Caco-2 (cell line): ENCODE results near the gene IFI30. TPM values are rescaled to one million over a fixed set of nuclear protein-coding genes. Genes with fewer than 3 reads are reported as not detected.

Source experiments
- BruUV-seq: library from RNA; stranded (reverse); fragments of 400-500 nt; replicated peaks from 2 replicates; lab custom pipeline; 2021; lab: Mats Ljungman, UMichigan
- CTCF ChIA-PET: fragments of 300-600 bp; sonication (Branson Sonifier 250); formaldehyde crosslinking; loops from one replicate; lab custom pipeline; 2022; ENCODE audit warnings: antibody characterized with exemption; lab: Charles Lee
- POLR2A ChIA-PET: fragments of 300-600 bp; sonication (Branson Sonifier 250); formaldehyde crosslinking; loops from one replicate; lab custom pipeline; 2022; ENCODE audit warnings: antibody characterized with exemption; lab: Charles Lee
- DNase-seq, 2 experiments: peaks; one replicate each; pipeline versions ENCODE4 v3.0.0 to v3.0.0-alpha.2; 2020 to 2022
- H3K27me3 ChIP-seq: replicated peaks from 2 replicates; pipeline ENCODE4 v1.6.0; 2011; ENCODE audit warnings: low read length; ENCODE audit not compliant: control insufficient read depth, insufficient read depth
- H3K36me3 ChIP-seq: 2 replicates; pipeline ENCODE4 v1.5.1; 2011; ENCODE audit warnings: low read length; ENCODE audit not compliant: control insufficient read depth, insufficient read depth
- H3K4me1 ChIP-seq: fragments of 250-450 bp; sonication (Bioruptor Pico); 2 replicates; pipeline ENCODE4 v1.5.1; 2020; ENCODE audit warnings: mild to moderate bottlenecking
- H3K4me3 ChIP-seq: 2 replicates; pipeline ENCODE4 v1.5.1; 2011; ENCODE audit warnings: low read depth, mild to moderate bottlenecking, control low read depth, low read length
- H3K9me3 ChIP-seq: fragments of 250-450 bp; sonication (Bioruptor Pico); 2 replicates; pipeline ENCODE4 v1.5.1; 2020; ENCODE audit warnings: mild to moderate bottlenecking, moderate library complexity
- H3K27ac Mint-ChIP-seq: one replicate; pipeline ENCODE4 v1.8.0; 2022; ENCODE audit warnings: mixed read lengths; ENCODE audit not compliant: unreplicated experiment
- H3K27me3 Mint-ChIP-seq: one replicate; pipeline ENCODE4 v1.8.0; 2022; ENCODE audit warnings: mixed read lengths; ENCODE audit not compliant: insufficient read depth, unreplicated experiment
- H3K36me3 Mint-ChIP-seq: one replicate; pipeline ENCODE4 v1.8.0; 2022; ENCODE audit warnings: mild to moderate bottlenecking, mixed read lengths; ENCODE audit not compliant: insufficient read depth, unreplicated experiment
- H3K4me1 Mint-ChIP-seq: one replicate; pipeline ENCODE4 v1.8.0; 2022; ENCODE audit warnings: low read depth, mixed read lengths; ENCODE audit not compliant: unreplicated experiment
- H3K4me3 Mint-ChIP-seq: one replicate; pipeline ENCODE4 v1.8.0; 2022; ENCODE audit warnings: mild to moderate bottlenecking, moderate library complexity, mixed read lengths; ENCODE audit not compliant: unreplicated experiment
- H3K9me3 Mint-ChIP-seq: one replicate; pipeline ENCODE4 v1.8.0; 2022; ENCODE audit warnings: mixed read lengths; ENCODE audit not compliant: unreplicated experiment
- CTCF ChIP-seq, 2 experiments: fragments of 200-600 bp in 1 of 2; IDR thresholded peaks; 1 replicate in 1 of 2; 2 replicates in 1 of 2; pipeline versions ENCODE4 v1.5.1 to v1.8.0; 2011 to 2022; ENCODE audit warnings: antibody characterized with exemption in 1 of 2, control low read depth in 1 of 2, inconsistent platforms in 1 of 2, low read depth in 1 of 2, low read length in 1 of 2, mild to moderate bottlenecking in 1 of 2, moderate library complexity in 1 of 2; ENCODE audit not compliant: insufficient read depth in 1 of 2, severe bottlenecking in 1 of 2, unreplicated experiment in 1 of 2
- intact Hi-C: fragments of 100-400 bp; cut with micrococcal nuclease; formaldehyde crosslinking; loops from one replicate; pipeline ENCODE4 v1.10.0; 2022; ENCODE audit not compliant: unreplicated experiment
- total RNA-seq: library from RNA; stranded (reverse); gene quantifications from 2 replicates; pipeline ENCODE4 v1.2.3, GENCODE V29; 2022

IFI30 gene
- total RNA-seq, 1 experiment from 2014 or later = 39.6 TPM

- ChIA-PET POLR2A (no interaction called here), CTCF (no interaction called here)
- intact Hi-C loops = no loop called here
- BruUV-seq = no TSS peak
- Histone ChIP-seq H3K4me3 (no peak overlapping the region), H3K9me3 (no peaks in the 10 kb centered on the region), H3K4me1 (no peaks in the 10 kb centered on the region), H3K27me3 (no peaks in the 10 kb centered on the region; the same call in 1 of the 2 replicates), H3K36me3 (no peaks in the 10 kb centered on the region)
- no peak for TF ChIP-seq CTCF (IDR thresholded peaks at IDR 0.05; ENCODE audit: insufficient read depth in 1 of 2, low read depth in 1 of 2, low read length in 1 of 2, severe bottlenecking in 1 of 2, unreplicated experiment in 1 of 2)
- Mint-ChIP-seq H3K36me3 (no peaks in the 10 kb centered on the region), H3K27ac (no peak overlapping the region), H3K9me3 (no peaks in the 10 kb centered on the region), H3K4me3 (no peak overlapping the region), H3K27me3 (no peaks in the 10 kb centered on the region), H3K4me1 (no peaks in the 10 kb centered on the region)
- no peak for DNase-seq
Measured at GRCh38 chr19:18211683-18212082, 38.1 kb downstream of the IFI30 start.

GRCh38 chr19:18214779-18215433, 41.3 kb downstream of the IFI30 start:
- no peak for TF ChIP-seq CTCF (IDR thresholded peaks at IDR 0.05; ENCODE audit: insufficient read depth in 1 of 2, low read depth in 1 of 2, low read length in 1 of 2, severe bottlenecking in 1 of 2, unreplicated experiment in 1 of 2)
- no TSS peak for BruUV-seq
- H3K4me3 ChIP-seq = no peak overlapping the region
- intact Hi-C loops = no loop called here
- no peaks in the 10 kb centered on the region for H3K36me3 ChIP-seq
- CTCF ChIA-PET = no interaction called here
- no peaks in the 10 kb centered on the region for H3K9me3 Mint-ChIP-seq
- H3K27me3 ChIP-seq = no peaks in the 10 kb centered on the region; the same call in 1 of the 2 replicates
- no peaks in the 10 kb centered on the region for H3K27me3 Mint-ChIP-seq
- H3K4me1 ChIP-seq = no peaks in the 10 kb centered on the region
- DNase-seq = no peak
- POLR2A ChIA-PET = no interaction called here
- H3K4me1 Mint-ChIP-seq = no peaks in the 10 kb centered on the region
- H3K27ac Mint-ChIP-seq = no peak overlapping the region
- H3K4me3 Mint-ChIP-seq = no peak overlapping the region
- no peaks in the 10 kb centered on the region for H3K9me3 ChIP-seq
- H3K36me3 Mint-ChIP-seq = peaks cover 2% of the 10 kb centered on the region

GRCh38 chr19:18216789-18217188, 43.2 kb downstream of the IFI30 start:
- POLR2A ChIA-PET = no interaction called here
- H3K4me1 Mint-ChIP-seq = peaks cover 4% of the 10 kb centered on the region
- no peaks in the 10 kb centered on the region for H3K27me3 ChIP-seq
- H3K27me3 Mint-ChIP-seq = no peaks in the 10 kb centered on the region
- H3K36me3 ChIP-seq = no peaks in the 10 kb centered on the region
- H3K9me3 ChIP-seq = no peaks in the 10 kb centered on the region
- H3K4me3 ChIP-seq = no peak overlapping the region
- CTCF ChIA-PET = no interaction called here
- no peak for TF ChIP-seq CTCF (IDR thresholded peaks at IDR 0.05; ENCODE audit: insufficient read depth in 1 of 2, low read depth in 1 of 2, low read length in 1 of 2, severe bottlenecking in 1 of 2, unreplicated experiment in 1 of 2)
- no peaks in the 10 kb centered on the region for H3K9me3 Mint-ChIP-seq
- DNase-seq = no peak
- H3K27ac Mint-ChIP-seq = no peak overlapping the region
- BruUV-seq = no TSS peak
- peaks cover 10% of the 10 kb centered on the region for H3K36me3 Mint-ChIP-seq
- no peak overlapping the region for H3K4me3 Mint-ChIP-seq
- H3K4me1 ChIP-seq = no peaks in the 10 kb centered on the region
- intact Hi-C loops = no loop called here
